HepG2 (cell line): Measurements from ENCODE around the gene SPSB1. TPM values are rescaled to one million over a fixed set of nuclear protein-coding genes. Genes with fewer than 3 reads are reported as not detected.

ENCODE experiments used
- HNRNPK ChIP-seq: fragments of 200-400 bp; formaldehyde crosslinking; IDR thresholded peaks from 2 replicates; pipeline ENCODE4 v1.6.1; 2018; ENCODE audit warnings: low read length, low read depth, moderate library complexity, mild to moderate bottlenecking; ENCODE audit not compliant: poor library complexity, severe bottlenecking
- NFKBIZ ChIP-seq: IDR thresholded peaks from 2 replicates; pipeline ENCODE4 v1.6.1; 2018; ENCODE audit warnings: missing genetic modification reagents, missing compliant biosample characterization
- ZNF12 ChIP-seq: sonication (generic); formaldehyde crosslinking; IDR thresholded peaks from 2 replicates; pipeline ENCODE4 v1.5.0; 2020; ENCODE audit warnings: missing genetic modification reagents
- polyA plus RNA-seq, 8 experiments: library from polyadenylated mRNA; depleted of rRNA in 3 of 8; stranded (reverse) in 7 of 8; unstranded in 1 of 8; fragments of >200 nt; fragmentation: Illumina TruSeq in 4 of 8; extraction: Trizol in 4 of 8; gene quantifications; 2 replicates each; pipeline versions ENCODE4 v1.2.1 to v1.2.3, GENCODE V29; 2011 to 2016; ENCODE audit warnings: low read depth in 4 of 8, missing spikeins in 1 of 8, mixed read lengths in 1 of 8; ENCODE audit not compliant: insufficient read depth in 1 of 8
- total RNA-seq, 5 experiments: library from RNA; depleted of rRNA; stranded (reverse); fragments of >200 nt; fragmentation: Illumina TruSeq; extraction: Trizol; gene quantifications; 2 replicates each; pipeline ENCODE4 v1.2.3, GENCODE V29; 2016; ENCODE audit warnings: low read depth in 1 of 5
- TF ChIP-seq, protein P1 (sequence below), 2 experiments: fragments of 450-650 bp in 1 of 2; sonication (generic) in 1 of 2; formaldehyde crosslinking in 1 of 2; IDR thresholded peaks; 2 replicates each; pipeline versions ENCODE4 v1.6.1 to v1.8.0; 2016 to 2022; ENCODE audit warnings: antibody characterized with exemption in 1 of 2, mild to moderate bottlenecking in 1 of 2, missing genetic modification reagents in 1 of 2
- TF ChIP-seq, protein P2 (sequence below): sonication (generic); formaldehyde crosslinking; IDR thresholded peaks from 2 replicates; pipeline ENCODE4 v1.9.0; 2021; ENCODE audit warnings: mild to moderate bottlenecking, missing genetic modification reagents

SPSB1 gene
- total and polyA plus RNA-seq, 2 of the 13 experiments (the other 11 are each of a cell fraction or from before 2014, with no cell fraction given), result 5.0 to 8.0 TPM

DNA sequence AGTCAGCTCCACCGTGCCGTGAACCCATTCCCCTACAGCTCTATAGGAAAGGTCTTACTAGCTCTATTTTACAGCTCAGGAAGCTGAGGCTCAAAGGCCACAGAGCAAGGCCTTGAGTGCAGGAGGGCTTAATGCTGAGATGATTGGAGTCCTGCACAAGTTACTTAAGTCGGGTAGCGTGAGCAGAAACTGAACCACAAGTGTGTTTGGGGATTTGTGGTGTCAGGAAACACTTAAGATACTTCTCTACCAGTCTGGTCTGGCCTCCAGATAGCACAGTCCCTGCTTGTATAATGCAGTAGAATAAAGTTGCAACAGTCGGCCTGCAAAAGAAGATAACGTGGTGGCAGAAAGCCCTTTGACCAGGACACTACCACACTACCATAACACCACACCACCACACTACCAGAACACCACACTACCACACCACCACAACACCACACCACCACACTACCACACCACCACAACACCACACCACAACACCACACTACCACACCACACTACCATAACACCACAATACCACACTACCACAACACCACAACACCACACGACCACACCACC is 118.1 kb downstream of the SPSB1 start (continued):
- TF ChIP-seq, protein P1, sequence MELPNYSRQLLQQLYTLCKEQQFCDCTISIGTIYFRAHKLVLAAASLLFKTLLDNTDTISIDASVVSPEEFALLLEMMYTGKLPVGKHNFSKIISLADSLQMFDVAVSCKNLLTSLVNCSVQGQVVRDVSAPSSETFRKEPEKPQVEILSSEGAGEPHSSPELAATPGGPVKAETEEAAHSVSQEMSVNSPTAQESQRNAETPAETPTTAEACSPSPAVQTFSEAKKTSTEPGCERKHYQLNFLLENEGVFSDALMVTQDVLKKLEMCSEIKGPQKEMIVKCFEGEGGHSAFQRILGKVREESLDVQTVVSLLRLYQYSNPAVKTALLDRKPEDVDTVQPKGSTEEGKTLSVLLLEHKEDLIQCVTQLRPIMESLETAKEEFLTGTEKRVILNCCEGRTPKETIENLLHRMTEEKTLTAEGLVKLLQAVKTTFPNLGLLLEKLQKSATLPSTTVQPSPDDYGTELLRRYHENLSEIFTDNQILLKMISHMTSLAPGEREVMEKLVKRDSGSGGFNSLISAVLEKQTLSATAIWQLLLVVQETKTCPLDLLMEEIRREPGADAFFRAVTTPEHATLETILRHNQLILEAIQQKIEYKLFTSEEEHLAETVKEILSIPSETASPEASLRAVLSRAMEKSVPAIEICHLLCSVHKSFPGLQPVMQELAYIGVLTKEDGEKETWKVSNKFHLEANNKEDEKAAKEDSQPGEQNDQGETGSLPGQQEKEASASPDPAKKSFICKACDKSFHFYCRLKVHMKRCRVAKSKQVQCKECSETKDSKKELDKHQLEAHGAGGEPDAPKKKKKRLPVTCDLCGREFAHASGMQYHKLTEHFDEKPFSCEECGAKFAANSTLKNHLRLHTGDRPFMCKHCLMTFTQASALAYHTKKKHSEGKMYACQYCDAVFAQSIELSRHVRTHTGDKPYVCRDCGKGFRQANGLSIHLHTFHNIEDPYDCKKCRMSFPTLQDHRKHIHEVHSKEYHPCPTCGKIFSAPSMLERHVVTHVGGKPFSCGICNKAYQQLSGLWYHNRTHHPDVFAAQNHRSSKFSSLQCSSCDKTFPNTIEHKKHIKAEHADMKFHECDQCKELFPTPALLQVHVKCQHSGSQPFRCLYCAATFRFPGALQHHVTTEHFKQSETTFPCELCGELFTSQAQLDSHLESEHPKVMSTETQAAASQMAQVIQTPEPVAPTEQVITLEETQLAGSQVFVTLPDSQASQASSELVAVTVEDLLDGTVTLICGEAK (IDR thresholded peaks at IDR 0.05), result no peak
- TF ChIP-seq, protein P1 (CRISPR knock-in tag; IDR thresholded peaks at IDR 0.05), result peak; percentile 73; the same call in 1 of the 2 replicates
- TF ChIP-seq HNRNPK (no peak), NFKBIZ (CRISPR knock-in tag) (no peak), ZNF12 (CRISPR knock-in tag) (peak; percentile 88)
- TF ChIP-seq, protein P2, sequence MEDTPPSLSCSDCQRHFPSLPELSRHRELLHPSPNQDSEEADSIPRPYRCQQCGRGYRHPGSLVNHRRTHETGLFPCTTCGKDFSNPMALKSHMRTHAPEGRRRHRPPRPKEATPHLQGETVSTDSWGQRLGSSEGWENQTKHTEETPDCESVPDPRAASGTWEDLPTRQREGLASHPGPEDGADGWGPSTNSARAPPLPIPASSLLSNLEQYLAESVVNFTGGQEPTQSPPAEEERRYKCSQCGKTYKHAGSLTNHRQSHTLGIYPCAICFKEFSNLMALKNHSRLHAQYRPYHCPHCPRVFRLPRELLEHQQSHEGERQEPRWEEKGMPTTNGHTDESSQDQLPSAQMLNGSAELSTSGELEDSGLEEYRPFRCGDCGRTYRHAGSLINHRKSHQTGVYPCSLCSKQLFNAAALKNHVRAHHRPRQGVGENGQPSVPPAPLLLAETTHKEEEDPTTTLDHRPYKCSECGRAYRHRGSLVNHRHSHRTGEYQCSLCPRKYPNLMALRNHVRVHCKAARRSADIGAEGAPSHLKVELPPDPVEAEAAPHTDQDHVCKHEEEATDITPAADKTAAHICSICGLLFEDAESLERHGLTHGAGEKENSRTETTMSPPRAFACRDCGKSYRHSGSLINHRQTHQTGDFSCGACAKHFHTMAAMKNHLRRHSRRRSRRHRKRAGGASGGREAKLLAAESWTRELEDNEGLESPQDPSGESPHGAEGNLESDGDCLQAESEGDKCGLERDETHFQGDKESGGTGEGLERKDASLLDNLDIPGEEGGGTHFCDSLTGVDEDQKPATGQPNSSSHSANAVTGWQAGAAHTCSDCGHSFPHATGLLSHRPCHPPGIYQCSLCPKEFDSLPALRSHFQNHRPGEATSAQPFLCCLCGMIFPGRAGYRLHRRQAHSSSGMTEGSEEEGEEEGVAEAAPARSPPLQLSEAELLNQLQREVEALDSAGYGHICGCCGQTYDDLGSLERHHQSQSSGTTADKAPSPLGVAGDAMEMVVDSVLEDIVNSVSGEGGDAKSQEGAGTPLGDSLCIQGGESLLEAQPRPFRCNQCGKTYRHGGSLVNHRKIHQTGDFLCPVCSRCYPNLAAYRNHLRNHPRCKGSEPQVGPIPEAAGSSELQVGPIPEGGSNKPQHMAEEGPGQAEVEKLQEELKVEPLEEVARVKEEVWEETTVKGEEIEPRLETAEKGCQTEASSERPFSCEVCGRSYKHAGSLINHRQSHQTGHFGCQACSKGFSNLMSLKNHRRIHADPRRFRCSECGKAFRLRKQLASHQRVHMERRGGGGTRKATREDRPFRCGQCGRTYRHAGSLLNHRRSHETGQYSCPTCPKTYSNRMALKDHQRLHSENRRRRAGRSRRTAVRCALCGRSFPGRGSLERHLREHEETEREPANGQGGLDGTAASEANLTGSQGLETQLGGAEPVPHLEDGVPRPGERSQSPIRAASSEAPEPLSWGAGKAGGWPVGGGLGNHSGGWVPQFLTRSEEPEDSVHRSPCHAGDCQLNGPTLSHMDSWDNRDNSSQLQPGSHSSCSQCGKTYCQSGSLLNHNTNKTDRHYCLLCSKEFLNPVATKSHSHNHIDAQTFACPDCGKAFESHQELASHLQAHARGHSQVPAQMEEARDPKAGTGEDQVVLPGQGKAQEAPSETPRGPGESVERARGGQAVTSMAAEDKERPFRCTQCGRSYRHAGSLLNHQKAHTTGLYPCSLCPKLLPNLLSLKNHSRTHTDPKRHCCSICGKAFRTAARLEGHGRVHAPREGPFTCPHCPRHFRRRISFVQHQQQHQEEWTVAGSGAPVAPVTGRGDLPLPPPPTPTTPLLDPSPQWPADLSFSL (CRISPR knock-in tag), result peak; percentile 99
